ENCODE data around the gene AP5Z1.

DNA sequence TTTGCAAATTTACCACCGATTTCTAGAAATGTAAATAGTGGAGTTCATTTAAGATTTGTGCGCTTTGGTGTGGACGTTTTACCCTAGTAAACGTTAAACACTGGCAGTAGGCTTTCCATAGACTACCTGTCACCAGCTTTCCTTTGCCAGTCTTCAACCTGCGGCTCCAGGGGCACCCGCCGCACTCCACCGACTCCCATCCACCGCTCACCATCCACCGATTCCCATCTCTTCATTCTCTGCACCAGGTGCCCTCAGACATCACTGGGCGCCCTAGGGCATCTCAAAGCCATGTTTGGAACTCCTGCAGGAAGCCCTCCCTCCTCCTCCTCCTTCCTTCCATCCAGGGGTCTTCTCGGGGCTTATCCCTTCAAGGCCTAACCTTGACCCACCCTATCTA, 1.4 kb upstream of the AP5Z1 start:
- TF ChIP-seq POLR2AphosphoS5 (IDR thresholded peaks at IDR 0.05), result no peak
- no peak for TF ChIP-seq CTCF (IDR thresholded peaks at IDR 0.05)
- TF ChIP-seq POLR2A (IDR thresholded peaks at IDR 0.05), result no peak

Measured in prostate gland (tissue), 2 donors.